Ovary (tissue), 9 donors: ENCODE data around the gene CYP2W1. TPM values are rescaled to one million over a fixed set of nuclear protein-coding genes. Genes with fewer than 3 reads are reported as not detected.
"Not testable (repeated sequence)": the region's sequence is repeated elsewhere in the genome, so short reads cannot be mapped to it uniquely, and the experiment has no call there.

Experiments used
- DNase-seq, 5 donors: peaks; one replicate each; pipeline ENCODE4 v3.0.0-alpha.2; 2019 to 2020
- H3K27ac ChIP-seq, 2 donors: fragments of 200-600 bp; one replicate each; pipeline versions ENCODE4 v1.5.1 to v1.8.0; 2019 to 2022
- H3K27me3 ChIP-seq: fragments of 200-600 bp; one replicate; pipeline ENCODE4 v1.8.0; 2022
- H3K36me3 ChIP-seq: fragments of 200-600 bp; sonication (generic); one replicate; pipeline ENCODE4 v1.5.1; 2019
- H3K4me1 ChIP-seq: one replicate; pipeline ENCODE4 v1.8.1; 2013; ENCODE audit warnings: mild to moderate bottlenecking, moderate library complexity; ENCODE audit not compliant: insufficient read depth
- H3K4me3 ChIP-seq: fragments of 200-600 bp; sonication (generic); one replicate; pipeline ENCODE4 v1.5.1; 2017
- H3K9me3 ChIP-seq, 2 donors: fragments of 200-600 bp in 1 of 2; sonication (generic) in 1 of 2; one replicate each; pipeline versions ENCODE4 v1.5.1 to v1.8.1; 2013 to 2019; ENCODE audit warnings: mild to moderate bottlenecking in 1 of 2, moderate library complexity in 1 of 2
- CTCF ChIP-seq, 3 donors: fragments of 450-650 bp in 2 of 3; fragments of 200-600 bp in 1 of 3; IDR thresholded peaks; one replicate each; pipeline versions ENCODE4 v1.5.1 to v1.8.0; 2016 to 2022; ENCODE audit warnings: antibody characterized with exemption in 3 of 3, mild to moderate bottlenecking in 1 of 3
- EP300 ChIP-seq: sonication (generic); formaldehyde crosslinking; IDR thresholded peaks from one replicate; pipeline ENCODE4 v1.6.1; 2017; ENCODE audit warnings: antibody characterized with exemption
- POLR2A ChIP-seq: fragments of 450-650 bp; IDR thresholded peaks from one replicate; pipeline ENCODE4 v1.6.1; 2017; ENCODE audit warnings: antibody characterized with exemption, mild to moderate bottlenecking, moderate library complexity
- WGBS, 3 donors: extraction: QIAGEN DNeasy Blood & Tissue Kit in 1 of 3; methylation state at CpG; one replicate each; pipeline versions ENCODE4 v1.1.5 to v1.1.7; 2013 to 2017; 5-methylcytosine and 5-hydroxymethylcytosine counted together
- intact Hi-C, 4 donors: fragments of 100-400 bp; cut with DNase I; formaldehyde crosslinking; loops; one replicate each; pipeline versions ENCODE4 v1.11.0 to v1.15.1; 2022 to 2023
- polyA plus RNA-seq, 2 donors: library from polyadenylated mRNA; stranded (reverse); fragments of 200-250 nt in 1 of 2; fragments of 350-450 nt in 1 of 2; fragmentation: Illumina TruSeq in 1 of 2; extraction: RNeasy Lipid Tissue Mini Kit (QIAGEN cat#74804) in 1 of 2; gene quantifications; one replicate each; pipeline ENCODE4 v1.2.3, GENCODE V29; 2013 to 2014
- total RNA-seq, 7 donors: library from RNA; depleted of rRNA in 2 of 7; stranded (reverse); fragments of >200 nt in 2 of 7; fragmentation: NEBNext Ultra II Directional in 3 of 7; extraction: Animal tissue kit (Norgen Biotek cat#: 25700) in 3 of 7; gene quantifications; one replicate each; pipeline versions ENCODE4 v1.1.0 to v1.2.4, GENCODE V29; 2016 to 2023
- donor health status: DM: no; HTN: no; CAD: no; lungs with moderate emphysema.
- donor health status: DM: no; HTN: no; CAD: no.
- donor health status: Bipolar disorder and iron deficiency.
- donor health status: DM: yes; HTN: yes; CAD: no.
- donor health status: DM: no; HTN: no; CAD: no.
- donor health status: DM: yes; HTN: yes; CAD: no.

The CYP2W1 gene
- total and polyA plus RNA-seq, 9 donors, result 0.64 to 5.2 (median 2.7) TPM; not detected in 2

GRCh38 chr7:960269-960871 lies 22.6 kb upstream of the CYP2W1 start:
- WGBS, 3 donors, result 46 to 65% (median 64%) methylated on average over 31 of the region's 31 CpGs
- Histone ChIP-seq H3K9me3 (no peaks in the 10 kb centered on the region), H3K4me1 (peaks cover 11% of the 10 kb centered on the region), H3K4me3 (no peak overlapping the region), H3K27me3 (no peaks in the 10 kb centered on the region), H3K27ac (no peak overlapping the region), H3K36me3 (no peaks in the 10 kb centered on the region)
- TF ChIP-seq CTCF (IDR thresholded peaks at IDR 0.05), result no peak
- TF ChIP-seq EP300, result no peak
- TF ChIP-seq POLR2A, result no peak
- intact Hi-C loops, result no loop called here
- DNase-seq, result peak in 2 of 5 donors; percentile 13 to 47

- H3K27ac ChIP-seq, H3K4me3 ChIP-seq, intact Hi-C loops, H3K27me3 ChIP-seq, H3K9me3 ChIP-seq, H3K36me3 ChIP-seq: not testable (repeated sequence)
- WGBS, 3 donors, result 20 to 24% (median 23%) methylated on average over 13 of the region's 13 CpGs
- H3K4me1 ChIP-seq, result peaks cover 16% of the 10 kb centered on the region
- DNase-seq, result peak in 3 of 5 donors; percentile 18 to 77 (median 55)
Observed at GRCh38 chr7:960972-961371, 22.0 kb upstream of the CYP2W1 start.

- Histone ChIP-seq H3K27ac (no peak overlapping the region), H3K27me3 (no peaks in the 10 kb centered on the region), H3K4me1 (peaks cover 16% of the 10 kb centered on the region), H3K36me3 (no peaks in the 10 kb centered on the region), H3K4me3 (no peak overlapping the region), H3K9me3 (no peaks in the 10 kb centered on the region)
- WGBS, 3 donors, result 70 to 83% (median 82%) methylated on average over 37 of the region's 37 CpGs
- DNase-seq, result peak in 2 of 5 donors; percentile 19 to 37
- TF ChIP-seq POLR2A, result no peak
- intact Hi-C loops, result no loop called here
Observed at GRCh38 chr7:961546-962400, 21.2 kb upstream of the CYP2W1 start.

GRCh38 chr7:962401-963081 lies 20.4 kb upstream of the CYP2W1 start:
- Histone ChIP-seq H3K4me3 (no peak overlapping the region), H3K36me3 (no peaks in the 10 kb centered on the region), H3K27me3 (no peaks in the 10 kb centered on the region), H3K27ac (no peak overlapping the region), H3K4me1 (peaks cover 16% of the 10 kb centered on the region), H3K9me3 (no peaks in the 10 kb centered on the region)
- intact Hi-C loops, result no loop called here
- 62 to 74% (median 73%) methylated on average over 16 to 17 of the region's 17 CpGs for WGBS, 3 donors
- DNase-seq, result peak in 2 of 5 donors; percentile 24 to 36
- no peak for TF ChIP-seq CTCF (IDR thresholded peaks at IDR 0.05)
- TF ChIP-seq EP300, result no peak
- TF ChIP-seq POLR2A, result no peak

GRCh38 chr7:963236-964078 lies 19.5 kb upstream of the CYP2W1 start:
- no peak for TF ChIP-seq EP300
- no peak for TF ChIP-seq CTCF (IDR thresholded peaks at IDR 0.05)
- TF ChIP-seq POLR2A, result no peak
- peaks cover 16% of the 10 kb centered on the region for H3K4me1 ChIP-seq

More at GRCh38 chr7:963236-964078, 19.5 kb upstream of the CYP2W1 start:
- Histone ChIP-seq H3K36me3 (no peaks in the 10 kb centered on the region), H3K27ac (no peak overlapping the region), H3K9me3 (no peaks in the 10 kb centered on the region), H3K27me3 (no peaks in the 10 kb centered on the region), H3K4me3 (no peak overlapping the region)
- intact Hi-C loops, result no loop called here
- DNase-seq, result peak in 2 of 5 donors; percentile 43 to 56
- WGBS, 3 donors, result 17 to 27% (median 18%) methylated on average over 27 to 37 of the region's 37 CpGs
